Kidney epithelial cell (primary cell): ENCODE measurements around the gene ZBTB16. TPM values are rescaled to one million over a fixed set of nuclear protein-coding genes. Genes with fewer than 3 reads are reported as not detected.

Source experiments
- DNase-seq: peaks from one replicate; pipeline ENCODE4 v3.0.0-alpha.2; 2010; ENCODE audit warnings: low read depth
- H3K27me3 ChIP-seq: 2 replicates; pipeline ENCODE4 v1.6.0; 2011; ENCODE audit warnings: low read length; ENCODE audit not compliant: control insufficient read depth, insufficient read depth
- H3K36me3 ChIP-seq: 2 replicates; pipeline ENCODE4 v1.5.1; 2011; ENCODE audit warnings: low read length; ENCODE audit not compliant: control insufficient read depth, insufficient read depth
- H3K4me3 ChIP-seq: 2 replicates; pipeline ENCODE4 v1.5.1; 2011; ENCODE audit warnings: low read depth, mild to moderate bottlenecking, control low read depth, low read length
- CTCF ChIP-seq: IDR thresholded peaks from 2 replicates; pipeline ENCODE4 v1.5.1; 2011; ENCODE audit warnings: mild to moderate bottlenecking, moderate library complexity, low read length, control low read depth, inconsistent platforms; ENCODE audit not compliant: insufficient read depth, poor library complexity, severe bottlenecking
- total RNA-seq: library from RNA; depleted of rRNA; stranded (reverse); fragments of >200 nt; gene quantifications from 2 replicates; pipeline ENCODE4 v1.2.3, GENCODE V29; 2015

The ZBTB16 gene
- total RNA-seq, 1 donor from 2014 or later, result 0.08 TPM

DNA sequence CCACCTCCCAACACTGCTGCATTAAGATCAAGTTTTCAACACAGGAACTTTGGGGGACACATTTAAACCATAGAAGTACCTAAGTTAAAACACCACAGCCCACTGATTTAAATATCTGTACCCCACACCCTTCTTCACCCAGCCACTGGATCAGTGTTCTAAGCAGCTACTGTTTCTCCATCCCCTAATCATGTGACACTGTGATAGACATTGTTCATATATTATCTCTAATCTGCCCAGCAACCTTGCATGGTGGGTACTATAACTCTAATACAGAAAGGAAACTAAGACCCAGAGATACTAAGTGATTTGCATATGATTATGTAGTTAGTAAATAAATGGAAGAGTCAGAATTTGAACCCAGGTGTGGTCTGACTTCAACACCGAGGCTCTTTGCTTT, 166.2 kb downstream of the ZBTB16 start:
- TF ChIP-seq CTCF, result no peak
- H3K27me3 ChIP-seq, result peaks cover 20% of the 10 kb centered on the region
- no peak for DNase-seq

GRCh38 chr11:114226356-114226755, 166.8 kb downstream of the ZBTB16 start:
- no peak for TF ChIP-seq CTCF
- Histone ChIP-seq H3K36me3 (no peaks in the 10 kb centered on the region), H3K27me3 (peaks cover 20% of the 10 kb centered on the region), H3K4me3 (no peak overlapping the region)
- DNase-seq, result no peak

More for the DNA sequence above, 166.2 kb downstream of the ZBTB16 start:
- Histone ChIP-seq H3K4me3 (no peak overlapping the region), H3K36me3 (no peaks in the 10 kb centered on the region)

- TF ChIP-seq CTCF, result no peak
- no peaks in the 10 kb centered on the region for H3K36me3 ChIP-seq
- H3K27me3 ChIP-seq, result peaks cover 31% of the 10 kb centered on the region
- H3K4me3 ChIP-seq, result no peak overlapping the region
- no peak for DNase-seq
Measured at GRCh38 chr11:114228435-114229411, 169.2 kb downstream of the ZBTB16 start.

DNA sequence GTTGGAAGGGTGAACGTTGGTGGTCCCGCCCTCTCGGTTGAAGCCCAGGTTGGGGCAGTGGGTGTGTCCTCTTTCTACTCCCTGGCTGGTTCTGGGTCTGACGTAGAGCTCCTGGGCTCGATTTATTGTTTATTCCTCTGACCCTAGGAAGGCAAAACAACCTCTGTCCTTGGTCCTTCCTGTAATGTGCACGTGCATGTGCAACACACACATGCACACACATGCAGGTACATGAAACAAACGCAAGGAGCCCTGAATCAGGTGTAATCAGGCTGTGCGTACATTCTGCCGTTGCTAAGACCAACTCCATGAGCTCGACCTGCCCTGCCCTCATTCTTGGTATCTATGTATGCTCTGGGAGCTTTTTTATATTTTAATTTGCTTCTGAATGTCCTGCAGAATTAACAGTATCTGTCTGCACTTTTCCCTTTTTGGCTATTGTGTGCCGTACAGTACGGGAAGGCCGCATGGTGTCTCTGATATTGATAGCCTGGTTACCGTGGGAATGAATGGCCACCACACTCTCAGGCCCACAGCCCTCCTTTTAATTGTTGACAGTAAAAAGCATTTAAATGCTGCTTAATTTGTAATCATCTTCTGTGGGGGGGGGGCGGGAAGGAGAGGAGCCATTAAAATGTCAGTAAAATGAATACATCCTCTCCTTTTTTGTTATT, 170.7 kb downstream of the ZBTB16 start:
- no peak for DNase-seq
- Histone ChIP-seq H3K36me3 (no peaks in the 10 kb centered on the region), H3K27me3 (peaks cover 40% of the 10 kb centered on the region), H3K4me3 (no peak overlapping the region)
- no peak for TF ChIP-seq CTCF

GRCh38 chr11:114232400-114233059, 173.0 kb downstream of the ZBTB16 start:
- peaks cover 37% of the 10 kb centered on the region for H3K27me3 ChIP-seq
- H3K4me3 ChIP-seq, result no peak overlapping the region
- TF ChIP-seq CTCF, result no peak

More at GRCh38 chr11:114232400-114233059, 173.0 kb downstream of the ZBTB16 start:
- DNase-seq, result no peak
- H3K36me3 ChIP-seq, result no peaks in the 10 kb centered on the region
